K562 (cell line): ENCODE results near the gene PCDH19.

ENCODE experiments used
- FOSL1 ChIP-seq: fragments of 200-800 bp; sonication (Bioruptor generic); conservative IDR thresholded peaks from 2 replicates; pipeline ENCODE4 v1.6.1; 2016; ENCODE audit warnings: missing genetic modification characterization, missing compliant biosample characterization
- JUN ChIP-seq, 2 experiments: sonication (generic) in 1 of 2; formaldehyde crosslinking in 1 of 2; IDR thresholded peaks; 2 replicates each; pipeline versions ENCODE4 v1.6.1 to v1.8.0; 2012 to 2022; ENCODE audit warnings: borderline replicate concordance in 2 of 2, mild to moderate bottlenecking in 2 of 2, improper control_type of control experiment in 1 of 2, low read depth in 1 of 2, low read length in 1 of 2, missing genetic modification reagents in 1 of 2
- TF ChIP-seq, protein P1 (sequence below): sonication (generic); formaldehyde crosslinking; IDR thresholded peaks from 2 replicates; pipeline ENCODE4 v1.8.1; 2023; ENCODE audit warnings: mild to moderate bottlenecking, missing genetic modification reagents

DNA sequence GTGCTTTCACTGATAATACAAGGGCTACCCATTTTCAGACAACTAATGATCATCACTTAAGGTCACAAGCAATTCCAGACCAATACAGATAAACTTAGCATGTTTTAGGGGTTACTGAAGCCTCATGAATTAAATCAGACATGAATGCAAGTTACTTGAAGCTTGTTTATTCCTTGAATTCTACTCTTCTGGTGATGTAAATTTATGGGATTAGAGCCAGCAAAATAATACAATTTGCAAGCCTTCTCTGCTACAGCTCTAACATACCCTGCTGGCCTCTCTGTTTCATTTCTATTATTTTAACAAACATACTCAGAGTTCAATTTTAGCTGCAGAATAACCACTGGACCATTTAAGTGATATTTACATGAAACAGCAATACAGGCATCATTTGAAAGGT lies 60.7 kb downstream of the PCDH19 start:
- TF ChIP-seq JUN (IDR thresholded peaks at IDR 0.05; ENCODE audit: borderline replicate concordance, low read depth, low read length): no peak
- TF ChIP-seq JUN (CRISPR knock-in tag; IDR thresholded peaks at IDR 0.05; ENCODE audit: borderline replicate concordance): no peak
- TF ChIP-seq, protein P1, sequence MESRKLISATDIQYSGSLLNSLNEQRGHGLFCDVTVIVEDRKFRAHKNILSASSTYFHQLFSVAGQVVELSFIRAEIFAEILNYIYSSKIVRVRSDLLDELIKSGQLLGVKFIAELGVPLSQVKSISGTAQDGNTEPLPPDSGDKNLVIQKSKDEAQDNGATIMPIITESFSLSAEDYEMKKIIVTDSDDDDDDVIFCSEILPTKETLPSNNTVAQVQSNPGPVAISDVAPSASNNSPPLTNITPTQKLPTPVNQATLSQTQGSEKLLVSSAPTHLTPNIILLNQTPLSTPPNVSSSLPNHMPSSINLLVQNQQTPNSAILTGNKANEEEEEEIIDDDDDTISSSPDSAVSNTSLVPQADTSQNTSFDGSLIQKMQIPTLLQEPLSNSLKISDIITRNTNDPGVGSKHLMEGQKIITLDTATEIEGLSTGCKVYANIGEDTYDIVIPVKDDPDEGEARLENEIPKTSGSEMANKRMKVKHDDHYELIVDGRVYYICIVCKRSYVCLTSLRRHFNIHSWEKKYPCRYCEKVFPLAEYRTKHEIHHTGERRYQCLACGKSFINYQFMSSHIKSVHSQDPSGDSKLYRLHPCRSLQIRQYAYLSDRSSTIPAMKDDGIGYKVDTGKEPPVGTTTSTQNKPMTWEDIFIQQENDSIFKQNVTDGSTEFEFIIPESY (CRISPR knock-in tag): no peak
- no peak for TF ChIP-seq FOSL1 (tag)
